Immature natural killer cell (primary cell): ENCODE results near the gene SERPINA4. TPM values are rescaled to one million over a fixed set of nuclear protein-coding genes. Genes with fewer than 3 reads are reported as not detected.

Source experiments
- DNase-seq, 3 donors: peaks; one replicate each; pipeline ENCODE4 v3.0.0; 2022; ENCODE audit warnings: mixed read lengths in 1 of 3
- H3K27ac Mint-ChIP-seq, 6 donors: one replicate each; pipeline ENCODE4 v1.8.0; 2020; ENCODE audit warnings: mixed read lengths in 6 of 6, mild to moderate bottlenecking in 5 of 6, inconsistent platforms in 4 of 6, moderate library complexity in 3 of 6
- H3K27me3 Mint-ChIP-seq, 3 donors: one replicate each; pipeline ENCODE4 v1.8.0; 2020 to 2021; ENCODE audit warnings: low read depth in 3 of 3, mild to moderate bottlenecking in 3 of 3, mixed read lengths in 3 of 3, moderate library complexity in 3 of 3, inconsistent platforms in 1 of 3
- H3K36me3 Mint-ChIP-seq, 3 donors: one replicate each; pipeline ENCODE4 v1.8.0; 2020; ENCODE audit warnings: mixed read lengths in 3 of 3, inconsistent platforms in 2 of 3, mild to moderate bottlenecking in 2 of 3
- H3K4me1 Mint-ChIP-seq, 2 donors: one replicate each; pipeline ENCODE4 v1.8.0; 2020; ENCODE audit warnings: inconsistent platforms in 2 of 2, mild to moderate bottlenecking in 2 of 2, mixed read lengths in 2 of 2, moderate library complexity in 1 of 2
- H3K4me3 Mint-ChIP-seq, 5 donors: one replicate each; pipeline ENCODE4 v1.8.0; 2020; ENCODE audit warnings: mild to moderate bottlenecking in 5 of 5, mixed read lengths in 5 of 5, inconsistent platforms in 3 of 5, moderate library complexity in 3 of 5
- H3K9me3 Mint-ChIP-seq, 6 donors: one replicate each; pipeline ENCODE4 v1.8.0; 2020; ENCODE audit warnings: mild to moderate bottlenecking in 6 of 6, mixed read lengths in 6 of 6, inconsistent platforms in 4 of 6, moderate library complexity in 3 of 6
- polyA plus RNA-seq, 3 donors: library from polyadenylated mRNA; unstranded; fragments of 300-500 nt; fragmentation: Illumina TruSeq; gene quantifications; one replicate each; pipeline ENCODE4 v1.2.3, GENCODE V29; 2021

SERPINA4 gene
- polyA plus RNA-seq: not detected

GRCh38 chr14:94560751-94561655 is at the start of gene SERPINA4:
SERPINA4 (plus strand) TSS chr14:94561442; CDS start chr14:94563483, 2,041 bp downstream.
- Mint-ChIP-seq H3K27ac (no peak within 1 kb of the TSS), H3K9me3 (no peaks in the 10 kb centered on the region), H3K4me1 (no peaks in the 10 kb centered on the region), H3K27me3 (peaks cover 2 to 7% (median 3%) of the 10 kb centered on the region in 3 donors), H3K36me3 (no peaks in the 10 kb centered on the region), H3K4me3 (no peak within 1 kb of the TSS)
- no peak for DNase-seq

- H3K4me3 Mint-ChIP-seq: no peak overlapping the region
- H3K27ac Mint-ChIP-seq: no peak overlapping the region
- no peaks in the 10 kb centered on the region for H3K4me1 Mint-ChIP-seq
- peaks cover 0 to 7% (median 3%) of the 10 kb centered on the region in 6 donors for H3K9me3 Mint-ChIP-seq
- DNase-seq: no peak
- H3K36me3 Mint-ChIP-seq: peaks cover 0 to 3% (median 0%) of the 10 kb centered on the region in 3 donors
- peaks cover 1 to 4% (median 3%) of the 10 kb centered on the region in 3 donors for H3K27me3 Mint-ChIP-seq
Measured at GRCh38 chr14:94514351-94514750, 46.9 kb upstream of the SERPINA4 start.

DNA sequence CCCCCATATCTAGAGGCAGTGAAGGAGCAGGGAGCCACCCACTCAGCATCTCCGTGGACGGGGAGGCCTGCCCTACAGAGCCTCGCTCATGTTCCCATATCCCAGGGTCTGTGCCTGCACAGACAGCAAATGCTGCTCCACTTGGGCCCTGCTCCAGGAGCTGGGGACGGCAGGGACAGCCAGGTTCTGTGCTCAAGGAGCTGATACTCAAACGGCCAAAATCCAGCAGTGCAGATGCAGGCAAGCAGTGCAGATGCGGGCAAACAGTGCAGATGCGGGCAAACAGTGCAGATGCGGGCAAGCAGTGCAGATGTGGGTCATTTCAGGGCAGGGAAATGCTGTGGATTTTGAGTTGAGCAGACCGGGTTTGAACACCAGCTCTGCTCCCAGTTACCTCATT is 45.8 kb upstream of the SERPINA4 start:
- H3K27me3 Mint-ChIP-seq: peaks cover 1 to 5% (median 4%) of the 10 kb centered on the region in 3 donors
- no peak overlapping the region for H3K27ac Mint-ChIP-seq
- H3K36me3 Mint-ChIP-seq: peaks cover 0 to 3% (median 0%) of the 10 kb centered on the region in 3 donors
- H3K9me3 Mint-ChIP-seq: peaks cover 0 to 9% (median 4%) of the 10 kb centered on the region in 6 donors
- no peak for DNase-seq
- no peaks in the 10 kb centered on the region for H3K4me1 Mint-ChIP-seq
- no peak overlapping the region for H3K4me3 Mint-ChIP-seq

GRCh38 chr14:94515856-94516255 is 45.4 kb upstream of the SERPINA4 start:
- Mint-ChIP-seq H3K4me1 (no peaks in the 10 kb centered on the region), H3K27ac (no peak overlapping the region), H3K9me3 (peaks cover 0 to 9% (median 4%) of the 10 kb centered on the region in 6 donors), H3K36me3 (peaks cover 0 to 3% (median 0%) of the 10 kb centered on the region in 3 donors), H3K4me3 (no peak overlapping the region), H3K27me3 (peaks cover 1 to 5% (median 4%) of the 10 kb centered on the region in 3 donors)
- DNase-seq: no peak

DNA sequence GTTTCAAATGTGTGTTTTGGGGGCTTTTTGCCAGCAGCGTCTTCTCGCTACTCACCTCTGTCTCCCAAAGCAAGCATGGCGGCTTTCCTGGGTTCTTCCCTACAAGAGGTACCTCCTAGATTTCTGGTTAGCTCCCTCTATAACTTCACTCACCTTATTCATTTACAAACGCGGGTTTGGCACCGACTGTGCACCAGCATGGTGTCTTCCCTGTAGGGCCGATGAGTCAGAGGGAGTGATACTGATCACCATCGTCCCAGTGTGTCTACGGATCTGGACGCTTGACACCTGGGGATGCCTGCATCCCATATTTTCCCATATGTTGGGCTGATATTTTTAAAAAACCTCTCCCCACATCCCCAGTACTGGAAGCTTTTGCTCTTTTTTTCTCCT is 44.0 kb upstream of the SERPINA4 start:
- Mint-ChIP-seq H3K4me1 (no peaks in the 10 kb centered on the region), H3K9me3 (peaks cover 0 to 9% (median 4%) of the 10 kb centered on the region in 6 donors), H3K27ac (no peak overlapping the region), H3K4me3 (no peak overlapping the region), H3K27me3 (peaks cover 3 to 9% (median 5%) of the 10 kb centered on the region in 3 donors), H3K36me3 (peaks cover 0 to 3% (median 0%) of the 10 kb centered on the region in 3 donors)
- DNase-seq: no peak

DNA sequence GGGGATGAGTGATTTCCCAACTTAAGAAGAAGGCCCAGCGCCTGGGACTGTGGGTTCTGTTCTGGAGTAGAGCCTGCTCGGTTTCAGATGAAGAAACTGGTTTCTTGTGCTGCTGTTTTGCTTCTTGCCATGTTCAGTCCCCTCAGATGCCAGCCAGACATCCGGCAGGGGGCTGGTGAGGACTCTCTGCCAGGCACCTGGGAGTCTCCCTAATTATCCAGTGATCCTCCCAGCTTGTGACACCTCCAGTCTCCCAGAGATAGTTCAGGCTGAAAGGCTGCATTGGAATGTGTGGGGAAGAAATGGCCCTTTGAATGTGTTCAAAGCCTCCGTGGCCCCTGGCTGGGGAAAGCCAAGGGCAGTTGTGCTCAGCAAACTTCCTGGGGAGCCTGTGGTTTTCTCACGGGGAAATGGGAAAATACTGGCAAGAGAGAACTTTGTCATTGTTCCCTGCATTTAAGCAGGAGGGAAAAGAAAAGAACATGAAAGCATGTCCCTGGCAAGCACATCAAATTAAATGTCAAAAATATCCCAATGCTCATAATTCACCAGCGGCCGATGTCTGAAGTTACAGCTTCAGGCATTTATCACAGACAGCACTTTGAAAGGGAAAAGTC is 43.5 kb upstream of the SERPINA4 start:
- no peak overlapping the region for H3K4me3 Mint-ChIP-seq
- H3K4me1 Mint-ChIP-seq: no peaks in the 10 kb centered on the region
- no peak overlapping the region for H3K27ac Mint-ChIP-seq
- H3K9me3 Mint-ChIP-seq: peaks cover 0 to 9% (median 4%) of the 10 kb centered on the region in 6 donors
- DNase-seq: no peak
- peaks cover 3 to 9% (median 5%) of the 10 kb centered on the region in 3 donors for H3K27me3 Mint-ChIP-seq
- peaks cover 0 to 3% (median 0%) of the 10 kb centered on the region in 3 donors for H3K36me3 Mint-ChIP-seq

DNA sequence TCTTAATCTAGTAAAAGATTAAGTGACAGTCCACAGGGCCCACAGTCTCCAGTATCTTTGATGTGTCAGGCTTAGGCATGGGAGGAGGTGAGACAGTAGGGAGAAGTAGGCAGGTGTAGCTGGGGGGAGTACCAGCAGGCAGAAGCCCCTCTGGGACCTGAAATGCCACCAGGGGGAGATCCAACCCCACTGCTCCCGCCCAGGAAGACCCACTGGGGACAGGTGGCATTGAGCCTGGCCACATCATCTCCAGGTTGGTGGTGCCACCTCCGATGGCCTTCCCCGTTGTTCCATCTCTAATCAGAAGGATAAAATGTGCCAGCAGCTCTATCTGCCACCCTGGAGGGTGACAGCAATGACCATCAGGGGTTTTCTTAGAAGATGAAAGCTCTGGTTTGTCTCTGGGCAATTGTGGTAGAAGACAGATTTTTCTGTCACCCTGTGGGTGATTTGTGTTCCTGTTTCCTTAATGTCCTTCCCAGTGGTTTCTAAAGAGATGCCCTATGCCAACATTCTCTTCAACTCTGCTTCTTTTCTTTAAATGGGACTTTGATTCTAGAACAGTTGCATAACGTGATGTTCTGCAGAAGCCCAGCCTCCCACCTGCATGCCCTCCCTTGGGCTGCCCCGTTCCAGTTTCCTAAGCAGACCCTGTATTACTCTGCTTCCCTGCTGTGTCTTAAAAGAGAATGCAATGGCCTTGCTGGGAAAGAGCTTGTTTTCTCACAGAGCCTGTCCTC is 39.7 kb upstream of the SERPINA4 start:
- H3K4me1 Mint-ChIP-seq: no peaks in the 10 kb centered on the region
- H3K27me3 Mint-ChIP-seq: peaks cover 6 to 10% (median 7%) of the 10 kb centered on the region in 3 donors

GRCh38 chr14:94522115-94522724 is 39.0 kb upstream of the SERPINA4 start:
- Mint-ChIP-seq H3K4me3 (no peak overlapping the region), H3K36me3 (peaks cover 0 to 3% (median 0%) of the 10 kb centered on the region in 3 donors), H3K4me1 (no peaks in the 10 kb centered on the region), H3K9me3 (peaks cover 0 to 9% (median 3%) of the 10 kb centered on the region in 6 donors), H3K27ac (no peak overlapping the region), H3K27me3 (peaks cover 5 to 7% (median 7%) of the 10 kb centered on the region in 3 donors)
- no peak for DNase-seq

More for the DNA sequence above, 39.7 kb upstream of the SERPINA4 start:
- Mint-ChIP-seq H3K9me3 (peaks cover 0 to 9% (median 3%) of the 10 kb centered on the region in 6 donors), H3K4me3 (no peak overlapping the region), H3K36me3 (peaks cover 0 to 3% (median 0%) of the 10 kb centered on the region in 3 donors), H3K27ac (no peak overlapping the region)
- DNase-seq: no peak

DNA sequence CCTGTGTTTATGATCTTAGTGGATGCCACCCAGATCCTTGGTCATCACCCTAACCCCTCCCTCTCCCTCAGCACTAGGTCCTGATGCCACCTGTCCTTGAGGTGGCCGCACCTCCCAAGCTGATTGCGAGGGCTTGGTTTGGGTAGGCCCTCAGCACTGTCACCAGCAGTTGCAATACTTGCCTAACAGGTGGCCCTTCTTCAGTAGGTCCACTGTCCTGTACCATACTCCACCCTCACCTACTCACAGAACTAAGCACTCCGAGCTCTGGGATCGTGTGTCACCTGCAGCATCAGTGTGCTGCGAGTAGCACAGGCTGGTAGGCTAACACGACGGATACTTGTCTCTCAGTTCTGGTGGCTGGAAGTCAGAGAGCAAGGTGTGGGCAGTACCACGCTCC is 38.0 kb upstream of the SERPINA4 start:
- H3K4me1 Mint-ChIP-seq: no peaks in the 10 kb centered on the region
- H3K9me3 Mint-ChIP-seq: peaks cover 0 to 9% (median 3%) of the 10 kb centered on the region in 6 donors
- no peak overlapping the region for H3K4me3 Mint-ChIP-seq
- peaks cover 0 to 3% (median 0%) of the 10 kb centered on the region in 3 donors for H3K36me3 Mint-ChIP-seq
- no peak for DNase-seq
- peaks cover 5 to 9% (median 7%) of the 10 kb centered on the region in 3 donors for H3K27me3 Mint-ChIP-seq
- no peak overlapping the region for H3K27ac Mint-ChIP-seq

GRCh38 chr14:94524093-94524492 is 37.1 kb upstream of the SERPINA4 start:
- Mint-ChIP-seq H3K27me3 (peaks cover 5 to 11% (median 7%) of the 10 kb centered on the region in 3 donors), H3K4me1 (no peaks in the 10 kb centered on the region), H3K9me3 (peaks cover 0 to 7% (median under 1%) of the 10 kb centered on the region in 6 donors), H3K27ac (no peak overlapping the region), H3K36me3 (no peaks in the 10 kb centered on the region), H3K4me3 (no peak overlapping the region)
- no peak for DNase-seq

DNA sequence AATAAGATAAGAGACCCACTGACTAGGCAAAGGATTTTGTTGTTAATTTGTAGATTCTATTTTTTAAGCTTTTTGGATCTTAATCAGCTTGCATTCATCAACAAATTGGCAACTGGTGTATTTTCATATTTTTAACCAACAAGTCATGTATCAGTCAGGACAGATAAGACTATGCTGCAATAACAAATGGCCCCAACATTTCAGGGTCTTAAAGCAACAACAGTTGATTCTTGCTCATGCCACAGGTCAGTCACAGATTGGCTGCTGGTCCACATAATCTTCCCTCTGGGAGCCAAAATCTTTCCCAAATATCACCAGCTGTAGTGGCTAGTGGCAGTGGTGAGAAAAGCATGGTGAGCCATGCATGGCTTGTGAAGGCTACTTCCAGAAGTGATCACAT is 30.1 kb upstream of the SERPINA4 start:
- H3K27ac Mint-ChIP-seq: no peak overlapping the region
- DNase-seq: no peak
- no peaks in the 10 kb centered on the region for H3K9me3 Mint-ChIP-seq
- H3K27me3 Mint-ChIP-seq: peaks cover 2 to 6% (median 4%) of the 10 kb centered on the region in 3 donors
- no peaks in the 10 kb centered on the region for H3K4me1 Mint-ChIP-seq
- H3K4me3 Mint-ChIP-seq: no peak overlapping the region
- no peaks in the 10 kb centered on the region for H3K36me3 Mint-ChIP-seq

DNA sequence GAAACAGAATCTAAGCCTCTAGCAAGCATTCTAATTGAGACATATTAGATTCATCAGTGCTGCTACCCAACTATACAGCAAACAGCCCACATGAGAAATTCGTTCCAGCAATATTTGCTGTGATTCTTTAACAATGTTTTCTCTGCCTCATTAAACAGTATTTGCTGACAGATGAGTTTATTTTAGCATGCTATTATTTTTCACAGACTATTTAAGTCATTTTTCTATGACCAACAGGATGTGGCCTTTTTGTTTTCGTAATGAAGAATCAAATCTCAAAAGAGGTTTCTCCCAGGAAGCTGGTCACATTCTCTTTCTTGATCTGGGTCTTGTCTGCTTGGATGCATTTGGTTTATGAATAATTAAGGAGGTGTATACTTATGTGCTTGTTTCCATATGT is 28.8 kb upstream of the SERPINA4 start:
- DNase-seq: no peak

GRCh38 chr14:94535506-94535905 is 25.7 kb upstream of the SERPINA4 start:
- Mint-ChIP-seq H3K36me3 (no peaks in the 10 kb centered on the region), H3K27me3 (peaks cover 0 to 12% (median 3%) of the 10 kb centered on the region in 3 donors), H3K4me1 (no peaks in the 10 kb centered on the region), H3K4me3 (no peak overlapping the region), H3K9me3 (no peaks in the 10 kb centered on the region), H3K27ac (no peak overlapping the region)
- no peak for DNase-seq

More for the DNA sequence above, 28.8 kb upstream of the SERPINA4 start:
- Mint-ChIP-seq H3K4me3 (no peak overlapping the region), H3K4me1 (no peaks in the 10 kb centered on the region), H3K27ac (no peak overlapping the region), H3K36me3 (no peaks in the 10 kb centered on the region), H3K9me3 (no peaks in the 10 kb centered on the region), H3K27me3 (peaks cover 2 to 6% (median 4%) of the 10 kb centered on the region in 3 donors)
